HEK293 (cell line): ENCODE measurements around the gene MKLN1.

Experiments used
- CTCF ChIA-PET: fragments of 350-600 bp; formaldehyde crosslinking; extraction: SDS; loops from one replicate; lab custom pipeline; 2021; ENCODE audit warnings: antibody characterized with exemption; lab: Yijun Ruan, JAX
- POLR2A ChIA-PET: fragments of 300-600 bp; formaldehyde crosslinking; extraction: SDS; loops from one replicate; lab custom pipeline; 2020; ENCODE audit warnings: antibody characterized with exemption, inconsistent platforms; lab: Yijun Ruan, JAX
- H3K27ac ChIP-seq: fragments of 200-500 bp; sonication (Bioruptor generic); 2 replicates; pipeline ENCODE4 v1.5.1; 2014; ENCODE audit warnings: low read depth, low read length, control low read depth, inconsistent platforms; ENCODE audit errors: extremely low read depth
- H3K36me3 ChIP-seq, 2 experiments: fragments of 200-500 bp in 1 of 2; sonication (Bioruptor generic) in 1 of 2; 1 replicate in 1 of 2; 2 replicates in 1 of 2; pipeline ENCODE4 v1.5.1; 2014 to 2017; ENCODE audit warnings: inconsistent platforms in 2 of 2, low read length in 2 of 2; ENCODE audit not compliant: control insufficient read depth in 2 of 2, insufficient read depth in 1 of 2
- H3K4me1 ChIP-seq: fragments of 200-500 bp; sonication (Bioruptor generic); 2 replicates; pipeline ENCODE4 v1.5.1; 2014; ENCODE audit warnings: mild to moderate bottlenecking, low read length, inconsistent platforms; ENCODE audit not compliant: control insufficient read depth, insufficient read depth
- H3K4me3 ChIP-seq: 2 replicates; pipeline ENCODE4 v1.5.1; 2011; ENCODE audit warnings: low read depth, mild to moderate bottlenecking, control low read depth, low read length, moderate library complexity
- H3K9me3 ChIP-seq: fragments of 200-500 bp; sonication (Bioruptor generic); 2 replicates; pipeline ENCODE4 v1.5.1; 2014; ENCODE audit warnings: low read depth, low read length, inconsistent platforms; ENCODE audit not compliant: control insufficient read depth, insufficient read depth
- CTCF ChIP-seq: fragments of 450-650 bp; formaldehyde crosslinking; IDR thresholded peaks from 2 replicates; pipeline ENCODE4 v1.5.1; 2016; ENCODE audit warnings: missing biosample characterization, missing genetic modification characterization
- GLIS1 ChIP-seq: fragments of 450-650 bp; formaldehyde crosslinking; IDR thresholded peaks from 2 replicates; pipeline ENCODE4 v1.5.1; 2016; ENCODE audit warnings: missing biosample characterization, missing genetic modification characterization
- GLIS2 ChIP-seq: fragments of 450-650 bp; formaldehyde crosslinking; IDR thresholded peaks from 2 replicates; pipeline ENCODE4 v1.5.1; 2016; ENCODE audit warnings: missing biosample characterization, missing genetic modification characterization
- PATZ1 ChIP-seq: fragments of 450-650 bp; formaldehyde crosslinking; IDR thresholded peaks from 2 replicates; pipeline ENCODE4 v1.5.1; 2016; ENCODE audit warnings: missing biosample characterization, missing genetic modification characterization
- SALL2 ChIP-seq: fragments of 450-650 bp; formaldehyde crosslinking; IDR thresholded peaks from 2 replicates; pipeline ENCODE4 v1.5.0; 2017; ENCODE audit warnings: missing biosample characterization, mild to moderate bottlenecking, missing genetic modification characterization, borderline replicate concordance
- YY2 ChIP-seq: fragments of 450-650 bp; formaldehyde crosslinking; IDR thresholded peaks from 2 replicates; pipeline ENCODE4 v1.5.1; 2016; ENCODE audit warnings: missing biosample characterization, missing genetic modification characterization
- ZBTB17 ChIP-seq: fragments of 450-650 bp; formaldehyde crosslinking; IDR thresholded peaks from 2 replicates; pipeline ENCODE4 v1.5.1; 2016; ENCODE audit warnings: missing biosample characterization, missing genetic modification characterization
- ZIC2 ChIP-seq: fragments of 450-650 bp; formaldehyde crosslinking; IDR thresholded peaks from 2 replicates; pipeline ENCODE4 v1.5.1; 2016; ENCODE audit warnings: missing biosample characterization, missing genetic modification characterization
- ZNF121 ChIP-seq: fragments of 450-650 bp; formaldehyde crosslinking; IDR thresholded peaks from 2 replicates; pipeline ENCODE4 v1.5.1; 2016; ENCODE audit warnings: missing biosample characterization, missing genetic modification characterization
- ZNF266 ChIP-seq: fragments of 450-650 bp; formaldehyde crosslinking; IDR thresholded peaks from 2 replicates; pipeline ENCODE4 v1.5.1; 2016; ENCODE audit warnings: missing biosample characterization, missing genetic modification characterization, low read depth
- ZNF362 ChIP-seq: fragments of 450-650 bp; formaldehyde crosslinking; IDR thresholded peaks from 2 replicates; pipeline ENCODE4 v1.5.1; 2016; ENCODE audit warnings: missing biosample characterization, missing genetic modification characterization
- ZNF398 ChIP-seq: fragments of 450-650 bp; formaldehyde crosslinking; IDR thresholded peaks from 2 replicates; pipeline ENCODE4 v1.5.1; 2017; ENCODE audit warnings: missing biosample characterization, missing genetic modification characterization
- ZNF423 ChIP-seq: fragments of 450-650 bp; formaldehyde crosslinking; IDR thresholded peaks from 2 replicates; pipeline ENCODE4 v1.5.1; 2016; ENCODE audit warnings: missing biosample characterization, missing genetic modification characterization
- ZNF426 ChIP-seq: fragments of 450-650 bp; formaldehyde crosslinking; IDR thresholded peaks from 2 replicates; pipeline ENCODE4 v1.5.1; 2017; ENCODE audit warnings: missing biosample characterization, missing genetic modification characterization, mild to moderate bottlenecking, inconsistent platforms, moderate library complexity
- ZNF571 ChIP-seq: fragments of 450-650 bp; formaldehyde crosslinking; IDR thresholded peaks from 2 replicates; pipeline ENCODE4 v1.5.0; 2017; ENCODE audit warnings: missing biosample characterization, missing genetic modification characterization
- ZNF645 ChIP-seq: fragments of 450-650 bp; formaldehyde crosslinking; IDR thresholded peaks from 2 replicates; pipeline ENCODE4; 2016; ENCODE audit warnings: missing biosample characterization, missing genetic modification characterization
- ZNF692 ChIP-seq: fragments of 450-650 bp; formaldehyde crosslinking; IDR thresholded peaks from 2 replicates; pipeline ENCODE4 v1.5.1; 2016; ENCODE audit warnings: missing biosample characterization, missing genetic modification characterization
- ZNF837 ChIP-seq: fragments of 450-650 bp; formaldehyde crosslinking; IDR thresholded peaks from 2 replicates; pipeline ENCODE4 v1.5.1; 2016; ENCODE audit warnings: missing biosample characterization, missing genetic modification characterization

MKLN1 gene

GRCh38 chr7:131322061-131322460, 5.6 kb upstream of the MKLN1 start (continued):
- TF ChIP-seq ZNF423 (tag by site-specific recombination) = no peak
- no peak for TF ChIP-seq ZNF398
- no peak for TF ChIP-seq ZBTB17 (tag by site-specific recombination)
- no peak for TF ChIP-seq SALL2 (tag by site-specific recombination)
- TF ChIP-seq ZNF266 (tag by site-specific recombination) = no peak

- ChIA-PET POLR2A (no interaction called here), CTCF (interaction anchor here (0.6 kb wide), 1 partner anchor 226 kb away, joined by 5 read pairs; no protein-coding TSS in a partner anchor)
- Histone ChIP-seq H3K4me1 (no peaks in the 10 kb centered on the region), H3K4me3 (no peak overlapping the region), H3K36me3 (no peaks in the 10 kb centered on the region), H3K9me3 (no peaks in the 10 kb centered on the region), H3K27ac (no peak overlapping the region)
- TF ChIP-seq ZNF645 (tag by site-specific recombination) (no peak), ZNF837 (tag by site-specific recombination) (no peak)
Measured at GRCh38 chr7:131322861-131323260, 4.8 kb upstream of the MKLN1 start.

- Histone ChIP-seq H3K36me3 (no peaks in the 10 kb centered on the region), H3K4me3 (no peak overlapping the region), H3K27ac (no peak overlapping the region)
- no peak for TF ChIP-seq ZNF121 (tag by site-specific recombination)
- TF ChIP-seq ZNF571 (tag by site-specific recombination) = no peak
- peak; percentile 30; the same call in 1 of the 2 replicates for TF ChIP-seq GLIS2 (tag by site-specific recombination)
- no peak for TF ChIP-seq PATZ1
- no peak for TF ChIP-seq CTCF (tag by site-specific recombination)
- TF ChIP-seq ZNF426 = no peak
- peak; percentile 41; the same call in 1 of the 2 replicates for TF ChIP-seq GLIS1 (tag by site-specific recombination)
- no peak for TF ChIP-seq ZNF362 (tag by site-specific recombination)
- TF ChIP-seq ZNF398 = no peak
- 0 out of 2 replicates have a peak, but pooled peaks have one; percentile 9 for TF ChIP-seq ZIC2
- TF ChIP-seq YY2 (tag by site-specific recombination) = 0 out of 2 replicates have a peak, but pooled peaks have one; percentile 21
- TF ChIP-seq ZNF692 (tag by site-specific recombination) = 0 out of 2 replicates have a peak, but pooled peaks have one; percentile 28
- TF ChIP-seq, all 188 proteins: peak for 5
- ChIA-PET CTCF (interaction anchor here (0.6 to 1.1 kb wide), 3 partner anchors 25 to 99 kb away, joined by 3 to 4 read pairs (median 3); no protein-coding TSS in a partner anchor), POLR2A (interaction anchor here (0.6 kb wide), 1 partner anchor 432 kb away, joined by 3 read pairs; no protein-coding TSS in a partner anchor)
- no peaks in the 10 kb centered on the region for H3K9me3 ChIP-seq
- H3K4me1 ChIP-seq = no peaks in the 10 kb centered on the region
Measured at GRCh38 chr7:131325179-131325840, 2.4 kb upstream of the MKLN1 start.
